Esophagus squamous epithelium (tissue), 4 donors: ENCODE results near the gene PPP1R9A.

Source experiments
- POLR2A ChIP-seq, 4 donors: fragments of 450-650 bp; IDR thresholded peaks; one replicate each; pipeline ENCODE4 v1.6.1; 2017; ENCODE audit warnings: antibody characterized with exemption in 4 of 4, mild to moderate bottlenecking in 4 of 4, moderate library complexity in 3 of 4
- TF ChIP-seq, protein P1 (sequence below), 6 experiments: fragments of 450-650 bp in 4 of 6; fragments of 200-600 bp in 2 of 6; sonication (generic) in 2 of 6; IDR thresholded peaks; one replicate each; pipeline ENCODE4 v1.5.1; 2016 to 2019; ENCODE audit warnings: antibody characterized with exemption in 6 of 6, mild to moderate bottlenecking in 4 of 6, moderate library complexity in 4 of 6

DNA sequence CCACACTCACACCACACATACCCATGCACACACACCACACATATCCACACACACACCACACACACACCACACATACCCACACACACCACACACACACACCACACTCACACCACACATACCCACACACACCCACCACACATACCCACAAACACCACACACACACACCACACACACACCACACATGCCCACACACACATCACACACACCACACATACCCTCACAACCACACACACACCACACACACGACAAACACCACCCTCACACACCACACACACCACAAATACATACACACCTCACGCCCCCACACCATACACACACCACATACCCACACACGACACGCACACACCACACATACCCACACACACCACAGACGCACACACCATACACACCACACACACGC, 297.2 kb downstream of the PPP1R9A start:
- TF ChIP-seq, protein P1, sequence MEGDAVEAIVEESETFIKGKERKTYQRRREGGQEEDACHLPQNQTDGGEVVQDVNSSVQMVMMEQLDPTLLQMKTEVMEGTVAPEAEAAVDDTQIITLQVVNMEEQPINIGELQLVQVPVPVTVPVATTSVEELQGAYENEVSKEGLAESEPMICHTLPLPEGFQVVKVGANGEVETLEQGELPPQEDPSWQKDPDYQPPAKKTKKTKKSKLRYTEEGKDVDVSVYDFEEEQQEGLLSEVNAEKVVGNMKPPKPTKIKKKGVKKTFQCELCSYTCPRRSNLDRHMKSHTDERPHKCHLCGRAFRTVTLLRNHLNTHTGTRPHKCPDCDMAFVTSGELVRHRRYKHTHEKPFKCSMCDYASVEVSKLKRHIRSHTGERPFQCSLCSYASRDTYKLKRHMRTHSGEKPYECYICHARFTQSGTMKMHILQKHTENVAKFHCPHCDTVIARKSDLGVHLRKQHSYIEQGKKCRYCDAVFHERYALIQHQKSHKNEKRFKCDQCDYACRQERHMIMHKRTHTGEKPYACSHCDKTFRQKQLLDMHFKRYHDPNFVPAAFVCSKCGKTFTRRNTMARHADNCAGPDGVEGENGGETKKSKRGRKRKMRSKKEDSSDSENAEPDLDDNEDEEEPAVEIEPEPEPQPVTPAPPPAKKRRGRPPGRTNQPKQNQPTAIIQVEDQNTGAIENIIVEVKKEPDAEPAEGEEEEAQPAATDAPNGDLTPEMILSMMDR (IDR thresholded peaks at IDR 0.05), result no peak
- no peak for TF ChIP-seq POLR2A (IDR thresholded peaks at IDR 0.05)
